Neural progenitor cell (in vitro differentiated cells): ENCODE results near the gene HCAR2. TPM values are rescaled to one million over a fixed set of nuclear protein-coding genes. Genes with fewer than 3 reads are reported as not detected.

ENCODE experiments used
- DNase-seq: peaks from one replicate; pipeline ENCODE4 v3.0.0-alpha.2; 2016; ENCODE audit warnings: low spot score
- H2AFZ ChIP-seq: fragments of 200-600 bp; sonication (generic); replicated peaks from 2 replicates; pipeline ENCODE4 v1.6.1; 2016; ENCODE audit warnings: antibody characterized with exemption
- H3F3A ChIP-seq: fragments of 200-600 bp; sonication (generic); 2 replicates; pipeline ENCODE4 v1.6.1; 2016; ENCODE audit warnings: antibody characterized with exemption, low read depth
- H3K27ac ChIP-seq: fragments of 200-600 bp; sonication (generic); 2 replicates; pipeline ENCODE4 v1.5.1; 2016; ENCODE audit warnings: mild to moderate bottlenecking
- H3K27me3 ChIP-seq: fragments of 200-600 bp; sonication (generic); 2 replicates; pipeline ENCODE4 v1.6.1; 2016; ENCODE audit warnings: mild to moderate bottlenecking, moderate library complexity
- H3K36me3 ChIP-seq: fragments of 200-600 bp; sonication (generic); 2 replicates; pipeline ENCODE4 v1.5.1; 2016
- H3K4me1 ChIP-seq: fragments of 200-600 bp; sonication (generic); 2 replicates; pipeline ENCODE4 v1.6.1; 2016; ENCODE audit warnings: mixed run types
- H3K4me2 ChIP-seq: fragments of 200-600 bp; sonication (generic); 2 replicates; pipeline ENCODE4 v1.6.1; 2016
- H3K4me3 ChIP-seq: fragments of 200-600 bp; sonication (generic); 2 replicates; pipeline ENCODE4 v1.5.1; 2016
- H3K79me2 ChIP-seq: fragments of 200-600 bp; sonication (generic); 2 replicates; pipeline ENCODE4 v1.6.1; 2016; ENCODE audit warnings: low read depth
- H3K9ac ChIP-seq: fragments of 200-600 bp; sonication (generic); 2 replicates; pipeline ENCODE4 v1.6.1; 2016
- H3K9me3 ChIP-seq: fragments of 200-600 bp; sonication (generic); 2 replicates; pipeline ENCODE4 v1.5.1; 2016; ENCODE audit warnings: low read depth
- H4K20me1 ChIP-seq: fragments of 200-600 bp; sonication (generic); 2 replicates; pipeline ENCODE4 v1.6.1; 2016; ENCODE audit warnings: low read depth
- H3K27ac Mint-ChIP-seq: 3 replicates; pipeline ENCODE4 v1.8.0; 2021; ENCODE audit warnings: mixed read lengths
- H3K27me3 Mint-ChIP-seq: 2 replicates; pipeline ENCODE4 v1.8.0; 2022; ENCODE audit warnings: low read depth, mild to moderate bottlenecking, inconsistent platforms, moderate library complexity, mixed read lengths; ENCODE audit not compliant: insufficient read depth
- H3K36me3 Mint-ChIP-seq: 3 replicates; pipeline ENCODE4 v1.8.0; 2021; ENCODE audit warnings: mixed read lengths
- H3K4me1 Mint-ChIP-seq: 3 replicates; pipeline ENCODE4 v1.8.0; 2021; ENCODE audit warnings: mixed read lengths
- H3K4me3 Mint-ChIP-seq: 3 replicates; pipeline ENCODE4 v1.8.0; 2021; ENCODE audit warnings: mild to moderate bottlenecking, moderate library complexity, mixed read lengths
- H3K9me3 Mint-ChIP-seq: 3 replicates; pipeline ENCODE4 v1.8.0; 2020; ENCODE audit warnings: mixed read lengths
- EZH2 ChIP-seq: fragments of 200-600 bp; sonication (generic); IDR thresholded peaks from 2 replicates; pipeline ENCODE4 v1.6.1; 2017; ENCODE audit warnings: antibody characterized with exemption, mild to moderate bottlenecking, moderate library complexity
- EZH2phosphoT487 ChIP-seq: fragments of 200-600 bp; sonication (generic); IDR thresholded peaks from 2 replicates; pipeline ENCODE4 v1.6.1; 2017; ENCODE audit warnings: antibody characterized with exemption
- total RNA-seq: library from RNA; depleted of rRNA; stranded (reverse); fragments of >200 nt; gene quantifications from 2 replicates; pipeline ENCODE4 v1.2.3, GENCODE V29; 2015; ENCODE audit warnings: low replicate concordance
- TF ChIP-seq, protein P1 (sequence below): fragments of 200-600 bp; sonication (generic); IDR thresholded peaks from 2 replicates; pipeline ENCODE4 v1.5.1; 2017; ENCODE audit warnings: antibody characterized with exemption, mild to moderate bottlenecking

The HCAR2 gene
- total RNA-seq, 1 donor from 2014 or later, result not detected

DNA sequence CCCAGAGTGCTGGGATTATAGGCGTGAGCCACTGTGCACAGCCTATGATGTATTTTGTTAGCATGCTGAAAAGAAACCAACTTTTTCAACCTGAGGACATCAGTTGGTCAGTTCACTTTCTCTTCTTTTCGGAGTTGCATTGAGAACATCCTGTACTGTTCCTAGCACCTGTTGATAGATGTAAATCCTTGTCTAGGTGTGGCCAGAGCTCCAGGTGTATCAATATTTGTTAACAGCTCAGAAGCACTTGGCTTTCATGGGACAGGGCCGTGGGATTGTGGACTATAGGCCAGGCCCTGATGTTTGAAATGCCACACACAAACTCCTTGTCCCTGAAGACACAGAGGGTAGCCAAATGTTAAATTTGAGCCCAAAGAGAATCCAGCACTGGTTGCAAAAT is 14.9 kb downstream of the HCAR2 start:
- no peaks in the 10 kb centered on the region for H3K36me3 Mint-ChIP-seq
- Histone ChIP-seq H4K20me1 (no peaks in the 10 kb centered on the region), H3F3A (no peaks in the 10 kb centered on the region), H3K36me3 (no peaks in the 10 kb centered on the region), H2AFZ (no peak overlapping the region), H3K27ac (no peak overlapping the region), H3K27me3 (no peaks in the 10 kb centered on the region), H3K9ac (no peak overlapping the region), H3K4me1 (no peaks in the 10 kb centered on the region), H3K4me2 (no peak overlapping the region), H3K9me3 (no peaks in the 10 kb centered on the region), H3K4me3 (no peak overlapping the region), H3K79me2 (no peaks in the 10 kb centered on the region)
- H3K4me3 Mint-ChIP-seq, result no peak overlapping the region
- no peak for DNase-seq
- H3K4me1 Mint-ChIP-seq, result peaks cover 2% of the 10 kb centered on the region
- no peaks in the 10 kb centered on the region for H3K9me3 Mint-ChIP-seq
- no peak overlapping the region for H3K27ac Mint-ChIP-seq
- peaks cover 2% of the 10 kb centered on the region for H3K27me3 Mint-ChIP-seq
- TF ChIP-seq EZH2phosphoT487, result no peak
- TF ChIP-seq, protein P1, sequence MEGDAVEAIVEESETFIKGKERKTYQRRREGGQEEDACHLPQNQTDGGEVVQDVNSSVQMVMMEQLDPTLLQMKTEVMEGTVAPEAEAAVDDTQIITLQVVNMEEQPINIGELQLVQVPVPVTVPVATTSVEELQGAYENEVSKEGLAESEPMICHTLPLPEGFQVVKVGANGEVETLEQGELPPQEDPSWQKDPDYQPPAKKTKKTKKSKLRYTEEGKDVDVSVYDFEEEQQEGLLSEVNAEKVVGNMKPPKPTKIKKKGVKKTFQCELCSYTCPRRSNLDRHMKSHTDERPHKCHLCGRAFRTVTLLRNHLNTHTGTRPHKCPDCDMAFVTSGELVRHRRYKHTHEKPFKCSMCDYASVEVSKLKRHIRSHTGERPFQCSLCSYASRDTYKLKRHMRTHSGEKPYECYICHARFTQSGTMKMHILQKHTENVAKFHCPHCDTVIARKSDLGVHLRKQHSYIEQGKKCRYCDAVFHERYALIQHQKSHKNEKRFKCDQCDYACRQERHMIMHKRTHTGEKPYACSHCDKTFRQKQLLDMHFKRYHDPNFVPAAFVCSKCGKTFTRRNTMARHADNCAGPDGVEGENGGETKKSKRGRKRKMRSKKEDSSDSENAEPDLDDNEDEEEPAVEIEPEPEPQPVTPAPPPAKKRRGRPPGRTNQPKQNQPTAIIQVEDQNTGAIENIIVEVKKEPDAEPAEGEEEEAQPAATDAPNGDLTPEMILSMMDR, result no peak

DNA sequence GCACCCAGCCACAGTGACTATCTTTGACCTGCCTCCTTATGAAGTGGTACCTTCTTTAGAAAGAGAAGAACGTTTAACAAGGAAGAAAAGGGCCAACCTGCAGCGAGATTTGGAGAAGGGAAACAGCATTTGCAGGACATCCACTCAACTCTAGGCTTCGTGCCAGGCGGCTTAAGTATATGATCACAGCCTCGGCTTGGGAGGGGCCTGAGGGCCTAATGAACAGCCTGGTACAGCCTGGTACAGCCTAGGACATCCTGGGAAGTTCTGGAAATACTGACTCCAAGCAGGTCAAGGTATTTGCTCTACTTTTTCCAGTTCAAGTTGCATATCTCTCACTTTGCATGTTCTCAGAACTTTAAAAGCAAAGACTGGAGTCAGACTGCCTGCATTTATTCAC is 16.1 kb downstream of the HCAR2 start:
- Histone ChIP-seq H3K4me3 (no peak overlapping the region), H3F3A (no peaks in the 10 kb centered on the region), H3K36me3 (no peaks in the 10 kb centered on the region), H2AFZ (no peak overlapping the region), H3K27me3 (no peaks in the 10 kb centered on the region), H3K9me3 (no peaks in the 10 kb centered on the region), H3K79me2 (no peaks in the 10 kb centered on the region), H3K4me2 (no peak overlapping the region), H4K20me1 (no peaks in the 10 kb centered on the region), H3K9ac (no peak overlapping the region), H3K27ac (no peak overlapping the region), H3K4me1 (no peaks in the 10 kb centered on the region)
- H3K4me1 Mint-ChIP-seq, result peaks cover 2% of the 10 kb centered on the region
- no peak overlapping the region for H3K4me3 Mint-ChIP-seq
- H3K27ac Mint-ChIP-seq, result no peak overlapping the region
- no peaks in the 10 kb centered on the region for H3K36me3 Mint-ChIP-seq
- no peak for DNase-seq
- TF ChIP-seq EZH2 (no peak), EZH2phosphoT487 (no peak)
- TF ChIP-seq, protein P1, result no peak
- H3K27me3 Mint-ChIP-seq, result peaks cover 2% of the 10 kb centered on the region
- no peaks in the 10 kb centered on the region for H3K9me3 Mint-ChIP-seq

DNA sequence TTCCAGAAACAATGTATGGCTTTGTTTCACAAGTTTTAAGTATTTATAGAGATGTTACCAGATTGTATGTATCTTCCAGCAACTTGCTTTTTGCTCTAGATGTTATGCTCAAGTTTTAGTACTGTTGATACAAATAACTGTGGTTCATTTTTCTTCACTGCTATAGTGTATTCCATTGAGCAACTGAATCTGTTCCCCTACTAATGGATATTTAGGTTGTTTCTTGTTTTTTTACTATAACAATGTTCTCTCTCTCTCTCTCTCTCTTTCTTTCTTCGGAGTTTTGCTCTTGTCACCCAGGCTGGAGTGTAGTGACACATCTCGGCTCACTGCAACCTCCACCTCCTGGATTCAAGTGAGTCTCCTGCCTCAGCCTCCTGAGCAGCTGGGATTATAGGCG is 16.6 kb downstream of the HCAR2 start:
- H3K4me3 Mint-ChIP-seq, result no peak overlapping the region

More for the DNA sequence above, 16.6 kb downstream of the HCAR2 start:
- Mint-ChIP-seq H3K36me3 (no peaks in the 10 kb centered on the region), H3K9me3 (no peaks in the 10 kb centered on the region), H3K27me3 (peaks cover 2% of the 10 kb centered on the region), H3K4me1 (peaks cover 2% of the 10 kb centered on the region), H3K27ac (no peak overlapping the region)
- TF ChIP-seq, protein P1, result no peak
- no peak for TF ChIP-seq EZH2phosphoT487
- TF ChIP-seq EZH2, result no peak
- H3K79me2 ChIP-seq, result no peaks in the 10 kb centered on the region
- H4K20me1 ChIP-seq, result no peaks in the 10 kb centered on the region
- H3K4me2 ChIP-seq, result no peak overlapping the region
- H3K4me3 ChIP-seq, result no peak overlapping the region
- no peaks in the 10 kb centered on the region for H3K27me3 ChIP-seq
- H3K27ac ChIP-seq, result no peak overlapping the region
- no peak overlapping the region for H3K9ac ChIP-seq
- DNase-seq, result no peak
- H3F3A ChIP-seq, result no peaks in the 10 kb centered on the region
- H3K9me3 ChIP-seq, result no peaks in the 10 kb centered on the region
- no peaks in the 10 kb centered on the region for H3K36me3 ChIP-seq
- no peaks in the 10 kb centered on the region for H3K4me1 ChIP-seq
- no peak overlapping the region for H2AFZ ChIP-seq
